OCI-LY7 (cell line): ENCODE measurements around the gene SLC2A4.

Experiments used
- CTCF ChIP-seq: fragments of 200-600 bp; sonication (generic); conservative IDR thresholded peaks from 2 replicates; pipeline ENCODE4 v1.5.1; 2014; ENCODE audit warnings: mild to moderate bottlenecking, antibody characterized with exemption, low read length, moderate library complexity, mixed read lengths
- EZH2phosphoT487 ChIP-seq: fragments of 200-600 bp; sonication (generic); IDR thresholded peaks from 2 replicates; pipeline ENCODE4 v1.6.1; 2018; ENCODE audit warnings: low read depth, borderline replicate concordance, mild to moderate bottlenecking, mixed run types, antibody characterized with exemption, low read length, moderate library complexity, mixed read lengths

GRCh38 chr17:7315570-7316235 is 34.2 kb downstream of the SLC2A4 start:
- TF ChIP-seq CTCF, result no peak
- no peak for TF ChIP-seq EZH2phosphoT487
